IMR-90 (cell line): Measurements from ENCODE around the gene CYB561D1. TPM values are rescaled to one million over a fixed set of nuclear protein-coding genes. Genes with fewer than 3 reads are reported as not detected.

Experiments
- ATAC-seq: fragments of 200-7000 bp; cut with Tn5 transposase; 2 replicates; pipeline ENCODE4 v1.9.1; 2020; ENCODE audit warnings: low read depth, mild to moderate bottlenecking, moderate library complexity
- BruUV-seq: library from RNA; stranded (reverse); fragments of 400-500 nt; replicated peaks from 2 replicates; lab custom pipeline; 2021; lab: Mats Ljungman, UMichigan
- CTCF ChIA-PET: fragments of 300-600 bp; formaldehyde crosslinking; extraction: SDS; loops from one replicate; lab custom pipeline; 2021; ENCODE audit warnings: antibody characterized with exemption; lab: Yijun Ruan, JAX
- POLR2A ChIA-PET: fragments of 300-600 bp; sonication (Branson Sonifier 250); formaldehyde crosslinking; loops from one replicate; lab custom pipeline; 2022; ENCODE audit warnings: antibody characterized with exemption; ENCODE audit not compliant: unreplicated experiment; lab: Charles Lee
- DNase-seq: peaks from one replicate; pipeline ENCODE4 v3.0.0; 2013
- H2AFZ ChIP-seq: replicated peaks from 2 replicates; pipeline ENCODE3; 2013; ENCODE audit warnings: low read length, mild to moderate bottlenecking; ENCODE audit not compliant: poor library complexity
- H2AK5ac ChIP-seq: 2 replicates; pipeline ENCODE4 v1.6.1; 2013; ENCODE audit warnings: low read depth, low read length, inconsistent platforms
- H2AK9ac ChIP-seq: replicated peaks from 2 replicates; pipeline ENCODE3; 2013; ENCODE audit warnings: mild to moderate bottlenecking, low read depth, low read length, moderate library complexity; ENCODE audit not compliant: poor library complexity
- H2BK120ac ChIP-seq: 2 replicates; pipeline ENCODE4 v1.6.1; 2013; ENCODE audit warnings: low read depth, low read length, inconsistent platforms
- H2BK15ac ChIP-seq: 3 replicates; pipeline ENCODE4 v1.6.1; 2013; ENCODE audit warnings: low read depth, low read length, inconsistent platforms
- H2BK20ac ChIP-seq: 2 replicates; pipeline ENCODE4 v1.6.1; 2013; ENCODE audit warnings: low read depth, mild to moderate bottlenecking, inconsistent platforms, low read length, moderate library complexity
- H2BK5ac ChIP-seq: 2 replicates; pipeline ENCODE4 v1.6.1; 2013; ENCODE audit warnings: mild to moderate bottlenecking, low read depth, low read length, inconsistent platforms; ENCODE audit not compliant: poor library complexity, severe bottlenecking
- H3K14ac ChIP-seq: replicated peaks from 2 replicates; pipeline ENCODE4 v1.6.1; 2013; ENCODE audit warnings: low read depth, low read length, inconsistent platforms
- H3K18ac ChIP-seq: 2 replicates; pipeline ENCODE4 v1.6.1; 2013; ENCODE audit warnings: low read depth, low read length, control low read depth
- H3K23ac ChIP-seq: 2 replicates; pipeline ENCODE4 v1.6.1; 2013; ENCODE audit warnings: low read depth, low read length, inconsistent platforms
- H3K27ac ChIP-seq: 2 replicates; pipeline ENCODE4 v1.5.1; 2013; ENCODE audit warnings: mild to moderate bottlenecking, control low read depth, low read length; ENCODE audit not compliant: insufficient read depth
- H3K27me3 ChIP-seq: 2 replicates; pipeline ENCODE4 v1.6.1; 2013; ENCODE audit warnings: low read length; ENCODE audit not compliant: control insufficient read depth, insufficient read depth
- H3K36me3 ChIP-seq: 2 replicates; pipeline ENCODE4 v1.6.1; 2013; ENCODE audit warnings: low read length, mixed read lengths; ENCODE audit not compliant: control insufficient read depth, insufficient read depth
- H3K4ac ChIP-seq: 2 replicates; pipeline ENCODE4 v1.6.1; 2013; ENCODE audit warnings: low read depth, low read length, inconsistent platforms
- H3K4me1 ChIP-seq: 2 replicates; pipeline ENCODE4 v1.6.1; 2013; ENCODE audit warnings: low read length, mixed read lengths; ENCODE audit not compliant: control insufficient read depth, insufficient read depth
- H3K4me2 ChIP-seq: 2 replicates; pipeline ENCODE4 v1.6.1; 2013; ENCODE audit warnings: low read depth, mild to moderate bottlenecking, control low read depth, low read length, moderate library complexity
- H3K4me3 ChIP-seq: 2 replicates; pipeline ENCODE4 v1.5.1; 2013; ENCODE audit warnings: low read depth, mild to moderate bottlenecking, control low read depth, low read length, moderate library complexity; ENCODE audit not compliant: insufficient read depth
- H3K56ac ChIP-seq: 2 replicates; pipeline ENCODE4 v1.6.1; 2013; ENCODE audit warnings: low read length, inconsistent platforms; ENCODE audit not compliant: insufficient read depth; ENCODE audit errors: extremely low read depth
- H3K79me1 ChIP-seq, 2 experiments: 2 replicates each; pipeline ENCODE4 v1.6.1; 2013; ENCODE audit warnings: low read length in 2 of 2, inconsistent platforms in 1 of 2, low read depth in 1 of 2
- H3K9ac ChIP-seq: 2 replicates; pipeline ENCODE4 v1.6.1; 2013; ENCODE audit warnings: low read depth, low read length, control low read depth
- H3K9me1 ChIP-seq: 2 replicates; pipeline ENCODE4 v1.6.1; 2013; ENCODE audit warnings: low read length, inconsistent platforms; ENCODE audit not compliant: insufficient read depth
- H3K9me3 ChIP-seq: 2 replicates; pipeline ENCODE4 v1.6.1; 2013; ENCODE audit warnings: low read length; ENCODE audit not compliant: control insufficient read depth, insufficient read depth
- H4K20me1 ChIP-seq: 2 replicates; pipeline ENCODE4 v1.6.1; 2013; ENCODE audit warnings: low read length, inconsistent platforms; ENCODE audit not compliant: insufficient read depth
- H4K5ac ChIP-seq: 2 replicates; pipeline ENCODE4 v1.6.1; 2013; ENCODE audit warnings: mild to moderate bottlenecking, low read depth, low read length, control low read depth
- H4K8ac ChIP-seq, 2 experiments: 2 replicates each; pipeline ENCODE4 v1.6.1; 2013; ENCODE audit warnings: low read depth in 2 of 2, low read length in 2 of 2, control low read depth in 1 of 2, inconsistent platforms in 1 of 2
- H4K91ac ChIP-seq: 2 replicates; pipeline ENCODE4 v1.6.1; 2013; ENCODE audit warnings: low read depth, low read length, inconsistent platforms; ENCODE audit not compliant: insufficient read depth
- CEBPB ChIP-seq: IDR thresholded peaks from 2 replicates; pipeline ENCODE4 v1.6.1; 2012; ENCODE audit warnings: low read depth, low read length, improper control_type of control experiment
- MAZ ChIP-seq: IDR thresholded peaks from 2 replicates; pipeline ENCODE4 v1.6.1; 2012; ENCODE audit warnings: low read depth, mild to moderate bottlenecking, low read length, improper control_type of control experiment, moderate library complexity, borderline replicate concordance
- RCOR1 ChIP-seq: IDR thresholded peaks from 2 replicates; pipeline ENCODE4 v1.6.1; 2012; ENCODE audit warnings: mild to moderate bottlenecking, low read length, improper control_type of control experiment; ENCODE audit not compliant: insufficient replicate concordance
- RFX5 ChIP-seq: IDR thresholded peaks from 2 replicates; pipeline ENCODE4 v1.8.0; 2012; ENCODE audit warnings: low read depth, mild to moderate bottlenecking, low read length, moderate library complexity
- WGBS, 2 experiments: methylation state at CpG; one replicate each; pipeline versions ENCODE4 v1.1.5 to v1.1.7; 2013; ENCODE audit warnings: missing lambda C conversion rate in 2 of 2; ENCODE audit not compliant: insufficient read length in 1 of 2; ENCODE audit errors: extremely low coverage in 2 of 2; 5-methylcytosine and 5-hydroxymethylcytosine counted together
- dilution Hi-C: fragments of 300-500 bp; cut with HindIII; formaldehyde crosslinking; loops from one replicate; pipeline ENCODE4 v1.14.3; 2018; ENCODE audit warnings: low sequenced_read_pairs; ENCODE audit not compliant: unreplicated experiment
- in situ Hi-C: fragments of 300-500 bp; cut with MboI; formaldehyde crosslinking; loops from 3 replicates; pipeline ENCODE4 v1.14.3; 2019; ENCODE audit warnings: low sequenced_read_pairs, inconsistent platforms, mixed read lengths
- intact Hi-C: fragments of 100-400 bp; cut with micrococcal nuclease; formaldehyde crosslinking; loops from 2 replicates; pipeline ENCODE4 v1.10.0; 2022
- polyA plus RNA-seq, 3 experiments: library from polyadenylated mRNA; depleted of rRNA; stranded (reverse); fragments of >200 nt; gene quantifications; 2 replicates each; pipeline ENCODE4 v1.2.3, GENCODE V29; 2012; ENCODE audit warnings: low replicate concordance in 1 of 3
- total RNA-seq: library from RNA; depleted of rRNA; stranded (reverse); fragments of >200 nt; gene quantifications from 2 replicates; pipeline ENCODE4 v1.2.3, GENCODE V29; 2012
- TF ChIP-seq, protein P1 (sequence below): fragments of 150-350 bp; IDR thresholded peaks from 2 replicates; pipeline ENCODE4 v1.6.1; 2017; ENCODE audit warnings: mild to moderate bottlenecking, antibody characterized with exemption, low read length, low read depth
- TF ChIP-seq, protein P2 (sequence below): fragments of 150-350 bp; IDR thresholded peaks from 2 replicates; pipeline ENCODE4 v1.6.1; 2016; ENCODE audit warnings: low read depth, mild to moderate bottlenecking, low read length, moderate library complexity, borderline replicate concordance

CYB561D1 gene
- total and polyA plus RNA-seq, 2 of the 4 experiments (the other 2 are of a cell fraction): 5.7 to 8.1 TPM

DNA sequence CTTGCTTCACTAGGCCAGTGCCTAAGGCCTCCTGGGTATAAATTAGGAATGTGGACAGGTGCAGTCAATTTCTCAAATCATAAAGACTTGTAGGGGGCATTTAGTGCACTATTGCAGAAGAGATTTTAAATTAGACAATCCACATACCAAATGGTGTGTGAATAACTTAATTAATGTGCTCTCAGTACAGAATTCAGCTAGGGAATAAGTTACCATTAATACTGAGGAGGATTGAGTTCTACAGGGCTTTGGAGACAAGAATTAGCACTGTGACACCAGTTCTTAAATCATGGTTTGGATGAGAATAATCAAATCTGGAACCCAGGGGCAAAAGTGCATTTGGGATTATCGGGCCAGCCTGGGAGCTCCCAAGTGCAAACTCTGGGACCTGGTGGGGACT is 25.8 kb upstream of the CYB561D1 start:
- TF ChIP-seq RFX5 (no peak), CEBPB (no peak), RCOR1 (no peak), MAZ (no peak)
- TF ChIP-seq, protein P1, sequence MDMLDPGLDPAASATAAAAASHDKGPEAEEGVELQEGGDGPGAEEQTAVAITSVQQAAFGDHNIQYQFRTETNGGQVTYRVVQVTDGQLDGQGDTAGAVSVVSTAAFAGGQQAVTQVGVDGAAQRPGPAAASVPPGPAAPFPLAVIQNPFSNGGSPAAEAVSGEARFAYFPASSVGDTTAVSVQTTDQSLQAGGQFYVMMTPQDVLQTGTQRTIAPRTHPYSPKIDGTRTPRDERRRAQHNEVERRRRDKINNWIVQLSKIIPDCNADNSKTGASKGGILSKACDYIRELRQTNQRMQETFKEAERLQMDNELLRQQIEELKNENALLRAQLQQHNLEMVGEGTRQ: no peak
- TF ChIP-seq, protein P2, sequence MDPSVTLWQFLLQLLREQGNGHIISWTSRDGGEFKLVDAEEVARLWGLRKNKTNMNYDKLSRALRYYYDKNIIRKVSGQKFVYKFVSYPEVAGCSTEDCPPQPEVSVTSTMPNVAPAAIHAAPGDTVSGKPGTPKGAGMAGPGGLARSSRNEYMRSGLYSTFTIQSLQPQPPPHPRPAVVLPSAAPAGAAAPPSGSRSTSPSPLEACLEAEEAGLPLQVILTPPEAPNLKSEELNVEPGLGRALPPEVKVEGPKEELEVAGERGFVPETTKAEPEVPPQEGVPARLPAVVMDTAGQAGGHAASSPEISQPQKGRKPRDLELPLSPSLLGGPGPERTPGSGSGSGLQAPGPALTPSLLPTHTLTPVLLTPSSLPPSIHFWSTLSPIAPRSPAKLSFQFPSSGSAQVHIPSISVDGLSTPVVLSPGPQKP: no peak
- Histone ChIP-seq H4K91ac (no peak overlapping the region), H3K4ac (no peak overlapping the region), H3K36me3 (no peaks in the 10 kb centered on the region), H3K56ac (no peak overlapping the region), H2BK15ac (no peak overlapping the region), H2BK20ac (no peak overlapping the region), H3K18ac (no peak overlapping the region), H3K27me3 (peaks cover 73% of the 10 kb centered on the region), H3K4me2 (no peak overlapping the region), H2AK9ac (no peak overlapping the region), H4K5ac (no peak overlapping the region), H2AFZ (no peak overlapping the region), H3K79me1 (no peaks in the 10 kb centered on the region), H2BK120ac (no peak overlapping the region), H3K23ac (no peak overlapping the region), H3K9me1 (no peaks in the 10 kb centered on the region), H2AK5ac (no peak overlapping the region), H3K27ac (no peak overlapping the region), H3K14ac (no peak overlapping the region), H4K8ac (no peak overlapping the region), H3K4me3 (no peak overlapping the region), H3K9ac (no peak overlapping the region), H3K4me1 (no peaks in the 10 kb centered on the region), H2BK5ac (no peak overlapping the region), H4K20me1 (no peaks in the 10 kb centered on the region), H3K9me3 (no peaks in the 10 kb centered on the region)
- DNase-seq (no peak), ATAC-seq (no peak)
- in situ Hi-C loops: no loop called here
- no CpG with 5 or more reads among the region's 1 CpG for WGBS, 2 experiments
- POLR2A ChIA-PET: no interaction called here
- no TSS peak for BruUV-seq
- dilution Hi-C loops: no loop called here
- intact Hi-C loops: no loop called here
- CTCF ChIA-PET: no interaction called here
